Left cardiac atrium (tissue), 4 donors: ENCODE results near the gene KCNJ8. TPM values are rescaled to one million over a fixed set of nuclear protein-coding genes. Genes with fewer than 3 reads are reported as not detected.
"Not testable (repeated sequence)": the region's sequence is repeated elsewhere in the genome, so short reads cannot be mapped to it uniquely, and the experiment has no call there.

Source experiments
- ATAC-seq, 2 donors: fragments of 200-7000 bp; cut with Tn5 transposase; one replicate each; pipeline ENCODE4 v1.9.1; 2020; ENCODE audit warnings: mild to moderate bottlenecking in 2 of 2, moderate library complexity in 2 of 2
- DNase-seq: peaks from one replicate; pipeline ENCODE4 v3.0.0-alpha.2; 2020
- intact Hi-C, 2 donors: fragments of 100-400 bp; cut with DNase I; formaldehyde crosslinking; loops; one replicate each; pipeline versions ENCODE4 v1.14.1 to v1.15.1; 2022 to 2023
- long read RNA-seq: library from polyadenylated mRNA; unstranded; transcript quantifications from one replicate; pipeline ENCODE4 v2.0.0, GENCODE V29; 2021
- total RNA-seq, 2 donors: library from RNA; stranded (reverse); fragmentation: NEBNext Ultra II Directional; extraction: Animal tissue kit (Norgen Biotek cat#: 25700); gene quantifications; one replicate each; pipeline ENCODE4 v1.2.1, GENCODE V29; 2021
- donor health status: DM: no; HTN: yes; CAD: no.
- donor health status: DM: no; HTN: yes; CAD: no; lungs with severe emphysema.
- donor health status: DM: yes; HTN: yes; CAD: no.
- donor health status: Dilated cardiomyopathy.

KCNJ8 gene
- 10 to 100 TPM; 21.7 to 31.2 TPM for total RNA-seq
- long read RNA-seq, transcript KCNJ8-201 (3 exons, 2,389 nt), result major isoform, 59 of 69 reads
- long read RNA-seq, partial matches to known transcripts, result 7 of 69 reads
- long read RNA-seq, other reads (novel, unspliced or antisense), result 3 of 69 reads

DNA sequence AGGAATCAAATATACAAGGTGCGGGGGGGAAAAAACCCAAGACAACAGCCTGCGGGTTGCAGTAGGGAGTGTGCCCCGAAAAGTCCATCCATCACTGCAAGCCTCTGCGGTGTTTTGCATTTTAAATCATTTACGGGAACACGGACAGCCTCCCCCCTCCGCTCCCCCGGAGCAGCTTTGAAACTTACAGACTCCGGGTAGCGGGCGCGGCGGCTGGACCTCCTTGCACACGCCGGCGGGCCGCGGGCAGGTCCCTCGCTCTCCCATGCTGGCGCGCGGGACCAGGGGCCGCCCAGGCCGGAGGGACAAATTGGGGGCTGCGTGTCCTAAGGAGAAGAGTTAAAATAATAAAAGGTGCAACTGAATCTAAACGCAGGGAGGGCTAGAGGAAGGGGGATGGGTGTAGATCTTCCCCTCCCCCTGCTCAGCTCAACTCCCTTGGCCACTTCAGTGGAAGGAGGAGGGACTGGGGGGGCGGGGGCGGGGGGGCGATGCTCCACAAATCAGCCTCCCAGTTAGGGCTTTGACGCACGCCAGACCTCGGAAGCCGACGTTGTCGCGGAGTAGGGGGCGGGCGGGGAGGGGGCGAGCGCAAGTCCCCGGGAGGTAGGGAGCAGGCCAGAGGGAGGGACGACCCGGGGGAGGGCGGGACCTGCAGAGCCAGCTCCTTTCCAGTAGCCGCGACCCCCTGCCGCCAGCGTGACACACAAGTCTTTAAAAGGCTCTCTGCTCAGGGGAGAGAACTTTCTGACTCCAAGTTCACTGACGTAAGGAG lies at the start of gene KCNJ8:
KCNJ8 (minus strand) TSS at position 349 of the 775 bp plus-strand sequence. CDS start 1,090 bp downstream, outside the sequence.
- ATAC-seq (peak; percentile 93), DNase-seq (peak; percentile 89)
- intact Hi-C loops, result loop anchor here in 1 of 2 donors (5.0 kb wide), 2 partner anchors 38 to 218 kb away; no protein-coding TSS in a partner anchor

GRCh38 chr12:21823581-21823980 lies 49.1 kb upstream of the KCNJ8 start:
- ATAC-seq (peak; percentile 74 to 79), DNase-seq (peak; percentile 58)
- intact Hi-C loops, result no loop called here

DNA sequence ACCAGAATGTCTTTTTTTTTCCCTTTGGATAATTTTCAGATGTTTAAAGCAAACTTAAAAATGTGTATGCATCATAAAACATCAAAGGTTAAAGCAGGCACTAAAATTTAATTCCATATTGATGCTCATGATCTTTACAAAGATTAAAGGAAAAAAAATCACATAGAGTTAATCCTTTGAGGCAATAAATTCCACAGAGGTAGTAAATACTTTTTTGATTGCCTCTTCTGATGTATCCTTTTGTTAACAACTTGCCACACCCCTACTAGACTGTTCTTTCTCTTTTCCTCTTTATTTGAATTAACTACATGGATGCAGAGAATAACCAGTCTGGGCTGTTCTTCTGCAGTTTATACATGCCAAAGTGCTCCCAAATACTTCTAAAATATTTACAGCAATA lies 45.2 kb upstream of the KCNJ8 start:
- ATAC-seq, result no peak
- DNase-seq, result no peak
- intact Hi-C loops, result no loop called here

DNA sequence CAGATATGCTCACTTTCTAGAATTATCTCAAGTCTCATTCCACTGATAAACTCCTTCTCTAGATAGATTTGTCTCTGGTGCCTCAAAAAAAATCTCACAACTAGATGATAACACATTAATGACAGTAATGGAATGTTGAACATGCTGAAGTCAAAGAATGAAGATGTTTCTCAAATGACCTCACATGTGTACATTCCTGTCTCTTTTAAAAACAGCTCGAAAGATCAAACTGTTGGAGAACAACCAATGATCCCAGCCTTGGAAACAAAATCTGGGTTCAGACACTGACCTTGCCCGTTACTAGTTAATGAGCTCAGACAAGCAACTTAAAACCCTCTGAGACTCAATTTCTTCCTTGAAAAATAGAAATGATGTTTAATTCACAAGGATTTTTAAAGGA lies 44.7 kb upstream of the KCNJ8 start:
- intact Hi-C loops, result no loop called here
- ATAC-seq (peak in 1 of 2 donors; percentile 37), DNase-seq (no peak)

GRCh38 chr12:21818627-21819026 lies 44.1 kb upstream of the KCNJ8 start:
- peak; percentile 60 to 66 for ATAC-seq
- intact Hi-C loops, result no loop called here
- DNase-seq, result no peak

DNA sequence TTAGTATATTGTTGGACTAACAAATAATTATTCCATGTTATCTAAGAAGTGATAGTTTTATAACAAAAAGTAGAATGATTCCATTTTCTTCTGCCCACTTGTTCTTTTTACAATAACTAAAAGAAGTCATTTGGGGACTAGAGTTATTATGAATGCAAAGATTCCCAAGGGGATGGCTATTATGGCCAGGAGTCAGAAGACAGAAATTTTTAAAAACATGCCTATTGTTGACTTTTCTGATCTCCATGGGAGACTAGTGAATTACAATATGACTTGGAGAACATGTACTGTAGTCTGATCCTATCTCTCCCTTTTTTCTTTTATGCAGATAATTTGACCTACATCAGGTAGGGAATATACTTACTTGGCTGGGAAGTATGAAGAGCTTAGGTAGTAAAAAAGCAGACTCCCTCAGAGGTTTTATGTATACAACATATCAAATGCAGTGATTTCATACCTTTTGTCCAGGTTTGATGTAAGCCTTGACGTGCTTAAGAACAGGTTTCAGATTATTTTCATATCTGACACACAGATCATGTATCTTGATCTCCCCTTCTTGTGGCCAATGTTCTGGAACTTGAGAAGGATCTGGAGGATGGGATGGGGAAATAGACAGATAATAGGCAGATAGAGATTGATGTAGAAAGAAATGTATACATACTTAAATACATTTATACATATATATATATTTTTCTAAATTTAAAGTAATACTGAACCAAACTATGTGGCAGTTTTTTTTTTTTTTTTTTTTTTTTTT lies 41.0 kb upstream of the KCNJ8 start:
- intact Hi-C loops, result no loop called here
- ATAC-seq (peak in 1 of 2 donors; percentile 38), DNase-seq (no peak)

- ATAC-seq (no peak), DNase-seq (no peak)
- intact Hi-C loops, result loop anchor here in 1 of 2 donors (5.0 kb wide), 1 partner anchor 38 kb away; no protein-coding TSS in a partner anchor
Observed at GRCh38 chr12:21814814-21815213, 40.3 kb upstream of the KCNJ8 start.

DNA sequence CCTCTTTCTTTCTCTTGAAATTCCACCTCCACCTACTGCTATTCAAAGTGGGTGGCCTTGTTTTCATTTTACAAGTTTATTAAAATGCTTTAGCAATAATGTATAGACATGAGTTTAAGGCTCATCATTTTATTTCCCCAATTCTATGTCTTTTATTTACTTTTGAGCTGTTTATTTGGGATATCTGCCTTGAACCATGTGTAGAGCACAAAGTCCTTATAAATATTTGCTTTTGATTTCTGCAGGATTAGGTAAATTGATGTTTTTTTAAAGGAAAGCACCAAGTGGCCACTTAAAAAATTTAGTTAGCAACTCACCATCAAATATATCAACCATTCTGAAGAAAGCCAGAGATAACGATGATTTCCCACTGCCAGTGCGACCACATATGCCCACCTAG lies 39.8 kb upstream of the KCNJ8 start:
- DNase-seq, result no peak
- no peak for ATAC-seq
- intact Hi-C loops, result loop anchor here in 1 of 2 donors (5.0 kb wide), 1 partner anchor 37 kb away; no protein-coding TSS in a partner anchor

- ATAC-seq, result no peak
- DNase-seq, result no peak
- intact Hi-C loops, result loop anchor here in 1 of 2 donors (5.0 kb wide), 1 partner anchor 36 kb away; no protein-coding TSS in a partner anchor
Observed at GRCh38 chr12:21813751-21814150, 39.2 kb upstream of the KCNJ8 start.

DNA sequence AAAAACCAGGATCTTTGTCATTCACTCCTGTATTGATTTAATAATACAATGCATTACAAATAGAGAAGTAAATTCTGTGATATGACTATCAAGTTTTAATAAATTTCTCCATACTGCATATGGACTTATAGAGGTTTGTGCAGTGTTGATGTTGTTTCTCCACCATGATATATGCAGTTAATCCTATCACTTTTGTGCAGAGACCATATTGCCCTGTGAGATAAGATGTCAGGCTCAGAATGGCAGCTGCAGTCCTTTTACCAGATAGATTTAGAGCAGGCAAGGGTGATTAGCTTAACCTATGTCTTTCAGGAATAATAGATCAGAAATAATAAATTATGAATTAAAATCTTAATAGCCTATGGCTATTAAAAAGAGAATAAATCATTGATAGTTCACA lies 38.6 kb upstream of the KCNJ8 start:
- ATAC-seq (no peak), DNase-seq (no peak)
- intact Hi-C loops, result loop anchor here in 1 of 2 donors (5.0 kb wide), 1 partner anchor 36 kb away; no protein-coding TSS in a partner anchor

DNA sequence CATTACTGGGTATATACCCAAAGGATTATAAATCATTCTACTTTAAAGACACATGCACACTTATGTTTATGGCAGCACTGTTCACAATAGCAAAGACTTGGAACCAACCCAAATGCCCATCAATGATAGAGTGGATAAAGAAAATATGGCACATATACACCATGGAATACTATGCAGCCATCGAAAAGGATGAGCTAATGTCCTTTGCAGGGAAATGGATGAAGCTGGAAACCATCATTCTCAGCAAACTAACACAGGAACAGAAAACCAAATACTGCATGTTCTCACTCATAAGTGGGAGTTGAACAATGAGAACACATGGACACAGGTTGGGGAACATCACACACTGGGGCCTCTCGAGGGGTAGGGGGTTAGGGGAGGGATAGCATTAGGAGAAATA lies 37.8 kb upstream of the KCNJ8 start:
- not testable (repeated sequence) for DNase-seq, ATAC-seq
- intact Hi-C loops, result loop anchor here in 1 of 2 donors (5.0 kb wide), 1 partner anchor 35 kb away; no protein-coding TSS in a partner anchor

GRCh38 chr12:21809100-21809499 lies 34.6 kb upstream of the KCNJ8 start:
- DNase-seq, result no peak
- intact Hi-C loops, result no loop called here
- no peak for ATAC-seq

DNA sequence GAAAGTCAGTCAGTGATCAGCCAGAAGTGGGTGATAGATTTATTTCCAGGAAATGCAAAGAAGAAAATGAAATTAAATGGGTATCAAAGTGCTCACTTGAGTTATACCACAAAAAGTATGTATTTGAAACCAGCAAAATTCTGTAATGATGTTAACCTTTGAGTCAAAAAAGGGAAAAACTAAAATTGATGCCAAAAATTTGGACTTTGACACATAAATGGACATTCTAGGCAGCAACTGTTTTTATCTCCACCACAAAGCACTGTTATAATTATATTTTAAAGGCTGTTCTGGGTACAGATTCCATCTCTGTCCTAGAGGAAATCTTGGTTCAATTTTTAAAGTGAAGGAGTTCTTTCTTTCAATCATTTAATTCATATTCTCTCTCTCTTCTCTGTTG lies 31.7 kb upstream of the KCNJ8 start:
- ATAC-seq (no peak), DNase-seq (no peak)
- intact Hi-C loops, result no loop called here

GRCh38 chr12:21801522-21802288 lies 27.2 kb upstream of the KCNJ8 start:
- DNase-seq, result no peak
- intact Hi-C loops, result no loop called here
- ATAC-seq, result no peak

- intact Hi-C loops, result no loop called here
- ATAC-seq (no peak), DNase-seq (no peak)
Observed at GRCh38 chr12:21800011-21800410, 25.5 kb upstream of the KCNJ8 start.

DNA sequence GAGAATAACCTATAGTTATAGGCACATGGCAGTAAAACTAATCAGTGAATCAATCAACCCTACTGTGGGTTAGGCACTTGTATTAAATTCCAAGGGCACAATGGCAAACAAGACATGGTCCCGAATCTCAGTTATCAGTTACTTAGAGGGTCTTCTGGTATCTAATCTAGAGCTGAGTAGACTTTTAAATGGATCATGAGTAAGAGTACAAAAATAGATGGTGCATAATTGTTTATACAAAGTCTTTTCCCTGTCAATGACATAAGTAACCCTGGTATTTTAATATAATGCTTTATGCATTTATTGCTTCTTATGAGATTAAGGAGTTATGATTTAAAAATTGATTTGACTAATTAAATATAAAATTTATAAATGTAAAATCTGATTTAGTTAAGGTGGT lies 23.0 kb upstream of the KCNJ8 start:
- intact Hi-C loops, result no loop called here
- DNase-seq, result no peak
- peak in 1 of 2 donors; percentile 34 for ATAC-seq

DNA sequence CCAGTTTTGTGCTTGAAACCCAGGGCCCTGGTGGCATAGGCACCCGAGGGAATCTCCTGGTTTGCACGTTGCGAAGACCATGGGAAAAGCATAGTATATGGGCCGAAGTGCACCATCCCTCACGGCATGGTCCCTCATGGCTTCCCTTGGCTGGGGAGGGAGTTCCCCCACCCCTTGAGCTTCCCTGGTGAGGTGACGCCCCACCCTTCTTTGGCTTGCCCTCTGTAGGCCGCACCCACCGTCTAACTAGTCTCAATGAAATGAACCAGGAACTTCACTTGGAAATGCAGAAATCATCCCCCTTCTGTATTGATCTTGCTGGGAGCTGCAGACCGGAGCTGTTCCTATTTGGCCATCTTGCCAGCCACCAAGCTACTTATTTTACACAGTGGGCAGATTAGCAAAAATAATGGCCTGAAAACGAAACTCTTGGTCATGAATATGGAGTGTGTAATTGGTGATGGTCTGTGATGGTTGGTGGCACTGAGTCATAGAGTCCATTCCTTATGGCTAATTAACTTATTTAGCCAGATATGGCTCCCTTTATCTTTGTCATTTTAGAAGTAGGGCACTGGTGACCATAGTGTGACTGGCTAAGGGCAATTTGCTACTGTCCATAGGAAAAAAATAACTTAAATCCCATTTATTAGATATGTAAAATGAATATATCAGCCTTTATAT lies 21.3 kb upstream of the KCNJ8 start:
- no peak for DNase-seq
- intact Hi-C loops, result no loop called here
- no peak for ATAC-seq

DNA sequence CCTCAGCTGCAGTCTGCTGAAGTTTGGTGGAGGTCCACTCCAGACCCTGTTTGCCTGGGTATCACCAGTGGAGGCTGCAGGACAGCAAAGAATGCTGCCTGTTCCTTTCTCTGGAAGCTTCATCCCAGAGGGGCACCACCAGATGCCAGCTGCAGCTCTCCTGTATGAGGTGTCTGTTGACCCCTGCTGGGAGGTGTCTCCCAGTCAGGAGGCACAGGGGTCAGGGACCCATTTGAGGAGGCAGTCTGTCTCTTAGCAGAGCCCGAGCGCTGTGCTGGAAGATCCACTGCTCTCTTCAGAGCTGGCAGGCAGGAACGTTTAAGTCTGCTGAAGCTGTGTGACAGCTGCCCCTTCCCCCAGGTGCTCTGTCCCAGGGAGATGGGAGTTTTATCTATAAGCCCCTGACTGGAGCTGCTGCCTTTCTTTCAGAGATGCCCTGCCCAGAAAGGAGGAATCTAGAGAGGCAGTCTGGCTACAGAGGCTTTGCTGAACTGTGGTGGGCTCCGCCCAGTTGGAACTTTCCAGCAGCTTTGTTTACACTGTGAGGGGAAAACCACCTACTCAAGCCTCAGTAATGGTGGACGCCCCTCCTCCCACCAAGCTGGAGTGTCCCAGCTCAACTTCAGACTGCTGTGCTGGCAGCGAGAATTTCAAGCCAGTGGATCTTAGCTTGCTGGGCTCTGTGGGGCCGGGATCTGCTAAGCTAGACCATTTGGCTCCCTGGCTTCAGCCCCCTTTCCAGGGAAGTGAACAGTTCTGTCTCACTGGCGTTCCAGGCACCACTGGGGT lies 20.5 kb upstream of the KCNJ8 start:
- DNase-seq, ATAC-seq, intact Hi-C loops: not testable (repeated sequence)
